Hematopoietic multipotent progenitor cell treated with erythropoietin and hydrocortisone succinate and interleukin-3 and kit ligand, for 15 days (in vitro differentiated cells): ENCODE measurements around the gene KLK5.
"Not testable (repeated sequence)": the region's sequence is repeated elsewhere in the genome, so short reads cannot be mapped to it uniquely, and the experiment has no call there.

Experiments
- DNase-seq: peaks from one replicate; pipeline ENCODE4 v3.0.0-alpha.2; 2015; ENCODE audit warnings: low spot score

The KLK5 gene

GRCh38 chr19:50921426-50922316 lies 31.2 kb downstream of the KLK5 start:
- no peak for DNase-seq

- no peak for DNase-seq
Measured at GRCh38 chr19:50916069-50916468, 36.8 kb downstream of the KLK5 start.

DNA sequence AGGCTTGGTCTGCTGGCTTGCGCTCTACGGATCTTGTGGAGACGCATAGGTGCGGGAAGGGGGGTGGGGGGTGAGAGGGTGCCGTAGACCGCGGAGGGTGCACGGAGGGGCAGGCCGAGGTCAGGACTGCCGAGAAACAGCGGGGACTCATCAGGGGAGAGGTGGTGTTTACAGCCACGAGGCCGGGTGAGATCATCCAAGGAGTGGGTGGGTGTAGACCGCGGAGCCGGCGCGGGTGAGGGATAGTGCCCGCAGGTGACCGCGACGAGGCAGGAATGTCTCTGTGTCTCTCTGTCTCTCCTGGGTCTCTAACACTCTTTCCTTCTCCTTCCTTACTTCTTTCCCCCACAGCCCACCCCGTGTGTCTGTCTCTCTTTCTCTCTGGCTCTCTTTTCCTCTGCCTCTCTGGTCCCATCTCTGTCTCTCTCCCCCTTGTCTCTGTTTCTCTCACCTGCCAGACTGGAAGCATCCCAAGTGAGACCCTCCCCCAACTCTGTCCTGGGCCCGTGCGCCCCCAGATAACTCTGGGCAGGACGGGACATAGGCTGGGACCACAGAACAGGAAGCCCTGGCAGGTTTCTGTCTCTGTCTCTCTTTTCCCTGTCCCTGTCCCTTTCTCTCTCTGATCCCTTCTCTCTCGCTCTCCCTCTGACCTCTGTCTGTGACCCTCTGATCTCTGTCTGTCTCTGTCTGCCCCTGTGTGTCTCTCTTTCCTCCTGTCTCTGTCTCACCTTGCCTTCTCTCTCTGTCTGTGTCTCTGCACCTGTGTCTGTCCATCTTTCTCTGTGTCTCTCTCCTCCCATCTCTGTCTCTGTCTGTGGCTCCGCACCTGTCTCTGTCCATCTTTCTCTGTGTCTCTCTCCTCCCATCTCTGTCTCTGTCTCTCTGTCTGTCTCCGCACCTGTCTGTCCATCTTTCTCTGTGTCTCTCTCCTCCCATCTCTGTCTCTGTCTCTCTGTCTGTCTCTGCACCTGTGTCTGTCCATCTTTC lies 39.8 kb downstream of the KLK5 start:
- DNase-seq, result no peak

DNA sequence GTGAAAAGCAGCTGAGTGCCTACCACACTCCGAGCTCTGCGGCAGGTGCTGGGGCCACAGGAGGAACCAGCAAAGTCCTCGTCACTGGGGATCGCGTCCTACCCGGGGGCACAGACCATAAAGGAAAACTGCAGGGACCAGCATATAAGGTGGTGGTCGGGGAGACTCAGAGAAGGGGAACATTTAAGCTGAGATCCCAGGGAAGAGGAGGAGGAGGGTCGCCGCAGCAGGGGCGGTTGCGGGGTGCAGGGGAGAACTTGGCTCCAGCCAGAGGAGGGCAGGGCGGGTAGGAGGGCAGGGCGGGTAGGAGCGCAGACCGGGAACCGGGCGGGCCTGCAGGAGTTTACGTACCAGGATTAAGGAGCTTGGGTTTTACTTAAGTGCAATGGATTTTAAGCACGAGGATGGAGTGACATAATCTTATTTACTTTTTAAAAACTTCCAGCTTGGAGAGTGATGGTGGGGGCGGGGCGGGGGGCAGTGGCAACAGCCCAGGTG lies 40.7 kb downstream of the KLK5 start:
- no peak for DNase-seq

DNA sequence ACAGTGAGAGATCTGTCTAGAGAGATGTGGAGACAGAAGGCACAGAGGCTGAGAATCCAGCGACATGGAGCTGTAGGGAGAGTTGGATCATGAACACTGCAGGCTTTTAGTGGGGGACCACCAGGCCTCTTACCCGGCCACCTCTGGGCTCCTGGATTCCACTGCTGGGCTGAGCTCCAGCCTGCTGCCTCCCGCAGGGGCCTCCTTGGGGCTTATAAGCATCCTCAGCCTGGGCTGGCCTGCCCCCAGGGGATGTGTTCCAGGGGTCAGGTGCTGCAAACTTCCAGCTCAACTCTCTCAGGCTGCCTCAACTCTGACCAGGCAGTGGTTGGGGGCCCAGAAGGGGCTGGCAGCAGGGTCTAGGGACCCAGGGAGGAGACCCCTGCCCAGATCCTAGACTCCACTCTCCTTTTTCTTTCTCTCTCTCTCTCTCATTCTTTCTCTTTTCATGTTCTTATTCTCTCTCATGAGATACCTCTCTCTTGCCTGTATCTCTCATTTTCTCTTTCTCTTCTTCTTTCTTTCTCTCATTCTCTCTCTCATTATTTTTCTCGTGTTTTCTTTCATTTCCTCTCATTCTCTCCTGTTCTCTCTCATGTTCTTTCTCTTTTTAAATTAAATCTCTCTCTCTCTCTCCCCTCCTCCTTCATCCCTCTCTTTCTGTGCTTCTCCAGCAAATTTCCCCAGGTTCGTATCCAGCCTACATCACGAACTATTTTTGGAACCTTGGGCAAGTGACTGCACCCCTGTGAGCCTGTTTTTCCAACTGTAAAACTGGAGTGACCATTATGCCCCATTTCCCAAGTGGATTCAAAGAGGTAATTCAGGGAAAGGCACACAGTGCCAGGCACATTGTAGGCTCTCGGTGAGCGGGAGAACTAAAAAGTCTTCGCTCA lies 41.4 kb downstream of the KLK5 start, which contains the start of gene KLK4:
Gene KLK4, minus strand, starts transcription at position 190 of the 896 bp plus-strand sequence. CDS start 657 bp downstream, outside the sequence.
- no peak for DNase-seq

DNA sequence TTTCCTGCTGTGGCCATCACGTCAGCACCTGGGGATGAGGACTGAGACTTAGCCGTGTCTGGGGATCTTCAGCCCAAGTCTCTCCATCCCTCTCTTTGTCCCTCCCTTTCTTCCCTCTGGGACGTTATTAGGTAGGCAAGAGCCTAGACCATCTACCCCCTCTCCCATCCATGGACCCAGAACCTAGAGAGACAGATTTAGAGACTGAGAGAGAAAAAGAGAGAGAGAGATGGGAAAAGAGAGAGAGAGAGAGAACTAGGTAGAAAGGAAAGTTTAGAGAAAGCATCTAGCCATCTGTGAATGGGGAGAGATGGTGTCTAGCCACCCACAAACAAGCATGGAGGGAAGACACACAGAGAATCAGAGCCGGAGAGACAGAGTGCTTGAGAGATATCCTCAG lies 42.1 kb downstream of the KLK5 start:
- DNase-seq, result no peak

DNA sequence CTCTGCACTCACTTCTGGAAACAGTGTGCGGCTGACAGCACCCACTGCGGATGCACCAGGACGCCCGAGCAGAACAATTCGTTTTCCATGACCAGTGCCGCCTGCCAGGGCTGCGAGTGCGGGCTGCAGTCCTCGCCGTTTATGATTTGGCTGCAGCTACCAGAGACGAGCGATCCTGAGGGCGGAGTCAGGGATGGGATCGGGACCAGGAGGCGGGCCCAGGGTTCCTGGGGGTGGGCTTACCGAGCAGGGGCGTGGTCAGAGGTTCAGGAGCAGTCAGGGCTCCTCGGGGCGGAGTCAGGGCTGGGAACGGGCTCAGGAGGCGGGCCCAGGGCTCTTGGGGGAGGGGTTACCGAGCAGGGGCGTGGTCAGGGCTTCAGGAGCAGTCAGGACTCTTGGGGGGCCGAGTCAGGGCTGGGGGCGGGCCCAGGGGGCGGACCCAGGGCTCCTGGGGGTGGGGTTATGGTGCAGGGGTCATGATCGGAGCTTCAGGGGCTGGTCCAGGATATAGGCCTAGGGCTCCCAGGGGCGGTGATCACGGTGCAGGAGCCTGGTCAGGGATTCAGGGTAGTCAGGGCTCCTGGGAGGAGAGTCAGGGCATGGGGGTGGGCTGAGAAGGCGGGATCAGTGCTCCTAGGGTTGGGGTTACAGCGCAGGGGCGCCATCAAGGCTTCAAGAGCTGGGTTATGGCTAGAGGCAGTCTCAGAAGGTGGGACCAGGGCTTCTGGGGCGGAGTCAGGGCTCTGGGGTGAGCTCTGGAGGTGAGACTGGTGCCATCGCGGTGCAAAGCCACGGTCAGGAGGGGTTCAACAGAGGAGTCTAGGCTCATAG lies 43.4 kb downstream of the KLK5 start:
- DNase-seq, result peak; percentile 22

- no peak for DNase-seq
Measured at GRCh38 chr19:50908336-50908735, 44.5 kb downstream of the KLK5 start.

DNA sequence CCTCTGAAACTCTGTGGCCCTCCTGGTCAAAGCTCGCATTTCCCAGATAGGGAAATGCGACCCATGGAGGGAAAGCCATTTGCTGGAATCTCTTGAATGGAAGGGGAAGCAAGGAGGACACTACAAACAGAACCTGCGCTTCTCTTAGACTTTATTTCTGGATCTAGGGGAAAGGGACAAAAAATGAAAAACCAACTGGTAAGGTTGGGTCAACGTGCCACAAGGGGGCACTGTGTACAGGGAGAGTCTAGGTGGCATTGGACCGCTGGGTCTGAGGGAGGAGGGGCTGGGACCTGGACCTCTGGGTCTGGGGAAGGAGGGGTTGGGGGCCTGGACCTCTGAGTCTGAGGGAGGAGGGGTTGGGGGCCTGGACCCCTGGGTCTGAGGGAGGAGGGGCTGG lies 46.6 kb downstream of the KLK5 start:
- DNase-seq, result peak; percentile 34

- DNase-seq, result no peak
Measured at GRCh38 chr19:50902640-50903039, 50.2 kb downstream of the KLK5 start.

DNA sequence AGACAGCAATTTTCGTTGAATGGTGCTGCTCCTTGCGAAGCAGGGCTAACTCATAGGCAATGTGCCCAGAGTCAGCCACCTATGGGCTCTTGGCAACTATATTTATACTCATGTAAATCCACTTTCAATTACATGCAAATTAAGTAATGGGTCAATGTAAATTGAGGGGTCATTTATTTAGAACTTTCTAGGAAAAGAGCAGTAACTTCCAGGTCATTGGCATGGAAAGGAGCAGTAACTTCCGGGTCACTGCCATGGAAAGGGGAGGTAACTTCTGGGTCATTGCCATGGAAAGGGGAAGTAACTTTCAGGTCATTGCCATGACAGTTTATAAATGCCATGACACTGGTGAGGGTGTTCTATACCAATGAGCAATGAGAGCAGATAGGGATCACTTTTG lies 53.3 kb downstream of the KLK5 start:
- DNase-seq, result no peak

GRCh38 chr19:50898018-50898417 lies 54.8 kb downstream of the KLK5 start:
- DNase-seq, result no peak

GRCh38 chr19:50897612-50898011 lies 55.2 kb downstream of the KLK5 start:
- DNase-seq, result no peak

DNA sequence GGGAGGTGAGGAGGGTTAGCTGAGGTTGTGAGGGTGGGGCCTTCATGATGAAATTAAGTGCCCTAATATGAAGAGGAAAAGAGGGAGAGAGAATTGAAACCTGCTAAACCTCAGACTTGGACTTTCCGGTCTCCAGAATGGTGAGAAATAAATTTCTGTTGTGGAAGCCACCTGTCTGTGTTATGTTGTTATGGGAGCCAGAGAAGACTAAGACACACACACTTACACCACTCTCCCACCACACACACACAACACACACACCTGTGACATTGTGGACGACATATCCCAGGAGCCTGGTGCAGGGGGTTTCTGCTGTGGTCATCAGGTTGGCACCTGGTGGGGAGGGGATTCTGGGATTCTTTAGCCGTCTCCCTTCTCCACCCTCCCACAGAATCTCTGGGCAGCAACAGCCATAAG lies 55.6 kb downstream of the KLK5 start:
- no peak for DNase-seq

- no peak for DNase-seq
Measured at GRCh38 chr19:50896591-50897190, 56.1 kb downstream of the KLK5 start.

DNA sequence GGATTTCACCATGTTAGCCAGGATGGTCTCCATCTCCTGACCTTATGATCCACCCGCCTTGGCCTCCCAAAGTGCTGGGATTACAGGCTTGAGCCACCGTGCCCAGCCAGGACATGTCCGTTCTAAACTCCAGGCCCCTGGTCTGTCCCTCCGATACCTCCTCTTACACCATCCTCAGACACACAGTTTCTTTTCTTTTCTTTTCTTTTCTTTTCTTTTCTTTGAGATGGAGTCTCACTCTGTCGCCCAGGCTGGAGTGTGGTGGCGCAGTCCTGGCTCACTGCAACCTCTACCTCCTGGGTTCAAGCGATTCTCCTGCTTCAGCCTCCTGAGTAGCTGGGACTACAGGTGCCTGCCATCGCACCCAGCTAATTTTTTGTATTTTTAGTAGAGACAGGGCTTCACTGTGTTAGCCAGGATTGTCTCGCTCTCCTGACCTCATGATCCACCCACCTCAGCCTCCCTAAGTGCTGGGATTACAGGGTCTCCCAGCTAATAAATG lies 56.7 kb downstream of the KLK5 start:
- DNase-seq, result not testable (repeated sequence)

GRCh38 chr19:50894478-50895356 lies 58.1 kb downstream of the KLK5 start:
- DNase-seq, result no peak
